KMS-11 (cell line): ENCODE results near the gene TAS2R60.

ENCODE experiments used
- H2AFZ ChIP-seq: fragments of 200-600 bp; sonication (generic); 2 replicates; pipeline ENCODE4 v1.6.1; 2016; ENCODE audit warnings: antibody characterized with exemption, mixed run types, low read depth
- H3K27ac ChIP-seq: fragments of 200-600 bp; sonication (generic); 2 replicates; pipeline ENCODE4 v1.6.1; 2016; ENCODE audit warnings: mild to moderate bottlenecking, mixed run types
- H3K27me3 ChIP-seq: fragments of 200-600 bp; sonication (generic); 2 replicates; pipeline ENCODE4 v1.6.1; 2017; ENCODE audit warnings: mild to moderate bottlenecking, low read depth, mixed run types, moderate library complexity; ENCODE audit not compliant: insufficient read depth
- H3K36me3 ChIP-seq: fragments of 200-600 bp; sonication (generic); 2 replicates; pipeline ENCODE4 v1.6.1; 2017; ENCODE audit warnings: mild to moderate bottlenecking, mixed run types; ENCODE audit not compliant: insufficient read depth
- H3K4me1 ChIP-seq: fragments of 200-600 bp; sonication (generic); 2 replicates; pipeline ENCODE4 v1.6.1; 2016; ENCODE audit warnings: mild to moderate bottlenecking, low read depth, mixed run types; ENCODE audit not compliant: poor library complexity, severe bottlenecking
- H3K4me2 ChIP-seq: fragments of 200-600 bp; sonication (generic); 2 replicates; pipeline ENCODE4 v1.7.0; 2016; ENCODE audit warnings: mild to moderate bottlenecking, mixed run types
- H3K4me3 ChIP-seq: fragments of 200-600 bp; sonication (generic); IDR thresholded peaks from 2 replicates; pipeline ENCODE4 v1.6.1; 2017; ENCODE audit warnings: low read depth, low read length, mixed read lengths; ENCODE audit not compliant: insufficient read depth
- H3K79me2 ChIP-seq: fragments of 200-600 bp; sonication (generic); 2 replicates; pipeline ENCODE4 v1.6.1; 2016; ENCODE audit warnings: low read depth, mixed run types; ENCODE audit not compliant: insufficient read depth
- H3K9ac ChIP-seq: fragments of 200-600 bp; sonication (generic); 2 replicates; pipeline ENCODE4 v1.6.1; 2016; ENCODE audit warnings: mild to moderate bottlenecking, mixed run types
- H4K20me1 ChIP-seq: fragments of 200-600 bp; sonication (generic); 2 replicates; pipeline ENCODE4 v1.6.1; 2016; ENCODE audit warnings: mild to moderate bottlenecking, mixed run types; ENCODE audit not compliant: insufficient read depth
- CTCF ChIP-seq: fragments of 200-600 bp; sonication (generic); conservative IDR thresholded peaks from 2 replicates; pipeline ENCODE4 v1.6.1; 2017; ENCODE audit warnings: low read depth, mild to moderate bottlenecking, antibody characterized with exemption, low read length, moderate library complexity, mixed read lengths

Gene TAS2R60, protein sequence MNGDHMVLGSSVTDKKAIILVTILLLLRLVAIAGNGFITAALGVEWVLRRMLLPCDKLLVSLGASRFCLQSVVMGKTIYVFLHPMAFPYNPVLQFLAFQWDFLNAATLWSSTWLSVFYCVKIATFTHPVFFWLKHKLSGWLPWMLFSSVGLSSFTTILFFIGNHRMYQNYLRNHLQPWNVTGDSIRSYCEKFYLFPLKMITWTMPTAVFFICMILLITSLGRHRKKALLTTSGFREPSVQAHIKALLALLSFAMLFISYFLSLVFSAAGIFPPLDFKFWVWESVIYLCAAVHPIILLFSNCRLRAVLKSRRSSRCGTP

DNA sequence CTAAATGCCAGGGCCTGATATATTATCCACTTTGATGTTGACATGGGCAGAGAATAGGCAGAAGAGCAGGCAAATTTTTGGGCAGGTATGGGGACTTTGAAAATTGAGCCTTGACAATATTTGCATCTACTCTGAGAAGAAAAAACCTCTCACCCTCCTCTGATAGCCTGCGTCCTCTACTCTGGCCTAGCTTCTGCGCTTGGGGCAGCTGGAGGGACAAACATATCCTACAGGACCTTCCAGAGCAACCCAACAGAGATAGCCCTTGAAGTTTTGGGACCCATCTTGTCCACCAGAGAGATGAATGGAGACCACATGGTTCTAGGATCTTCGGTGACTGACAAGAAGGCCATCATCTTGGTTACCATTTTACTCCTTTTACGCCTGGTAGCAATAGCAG is at the start of gene TAS2R60:
TAS2R60 (plus strand) TSS at position 301 of the 400 bp plus-strand sequence; CDS start at position 301, 0 bp downstream.
- no peaks in the 10 kb centered on the region for H3K4me1 ChIP-seq
- no peak within 1 kb of the TSS for H3K4me2 ChIP-seq
- H3K27ac ChIP-seq: no peak within 1 kb of the TSS
- no peaks in the 10 kb centered on the region for H3K79me2 ChIP-seq
- no peaks in the 10 kb centered on the region for H3K36me3 ChIP-seq
- no peak for TF ChIP-seq CTCF
- H3K9ac ChIP-seq: no peak within 1 kb of the TSS
- no peaks in the 10 kb centered on the region for H4K20me1 ChIP-seq
- no peaks in the 10 kb centered on the region for H3K27me3 ChIP-seq
- H2AFZ ChIP-seq: no peak within 1 kb of the TSS
- no peak within 1 kb of the TSS for H3K4me3 ChIP-seq

- Histone ChIP-seq H4K20me1 (no peaks in the 10 kb centered on the region), H3K36me3 (no peaks in the 10 kb centered on the region; the same call in 1 of the 2 replicates), H2AFZ (no peak overlapping the region)
Observed at GRCh38 chr7:143394068-143394467, 49.2 kb upstream of the TAS2R60 start.

DNA sequence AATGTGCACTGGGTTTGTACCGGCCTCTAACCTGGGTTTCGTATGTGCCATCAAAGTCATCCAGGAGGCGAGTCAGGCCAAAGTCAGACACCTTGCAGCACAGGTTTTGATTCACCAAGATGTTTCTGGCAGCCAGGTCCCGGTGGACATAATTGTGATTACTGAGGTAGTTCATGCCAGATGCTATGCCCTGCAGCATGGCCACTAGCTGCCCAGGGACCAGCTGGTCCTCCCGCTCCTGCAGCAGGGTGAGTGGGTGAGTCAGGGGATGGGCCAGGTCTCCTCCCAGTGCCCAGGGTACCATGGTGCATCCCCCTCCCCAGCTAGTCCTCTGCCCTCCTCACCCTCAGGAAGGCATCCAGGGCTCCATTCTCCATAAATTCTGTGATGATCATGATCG is 48.5 kb upstream of the TAS2R60 start:
- Histone ChIP-seq H3K4me1 (no peaks in the 10 kb centered on the region), H4K20me1 (no peaks in the 10 kb centered on the region), H3K9ac (no peak overlapping the region), H3K36me3 (no peaks in the 10 kb centered on the region), H3K79me2 (no peaks in the 10 kb centered on the region), H3K27ac (no peak overlapping the region), H3K4me2 (no peak overlapping the region), H3K4me3 (no peak overlapping the region), H3K27me3 (no peaks in the 10 kb centered on the region), H2AFZ (no peak overlapping the region)
- no peak for TF ChIP-seq CTCF

More at GRCh38 chr7:143394068-143394467, 49.2 kb upstream of the TAS2R60 start:
- Histone ChIP-seq H3K27ac (no peak overlapping the region), H3K4me3 (no peak overlapping the region), H3K9ac (no peak overlapping the region), H3K27me3 (no peaks in the 10 kb centered on the region), H3K4me1 (no peaks in the 10 kb centered on the region), H3K4me2 (no peak overlapping the region), H3K79me2 (no peaks in the 10 kb centered on the region)
- no peak for TF ChIP-seq CTCF

DNA sequence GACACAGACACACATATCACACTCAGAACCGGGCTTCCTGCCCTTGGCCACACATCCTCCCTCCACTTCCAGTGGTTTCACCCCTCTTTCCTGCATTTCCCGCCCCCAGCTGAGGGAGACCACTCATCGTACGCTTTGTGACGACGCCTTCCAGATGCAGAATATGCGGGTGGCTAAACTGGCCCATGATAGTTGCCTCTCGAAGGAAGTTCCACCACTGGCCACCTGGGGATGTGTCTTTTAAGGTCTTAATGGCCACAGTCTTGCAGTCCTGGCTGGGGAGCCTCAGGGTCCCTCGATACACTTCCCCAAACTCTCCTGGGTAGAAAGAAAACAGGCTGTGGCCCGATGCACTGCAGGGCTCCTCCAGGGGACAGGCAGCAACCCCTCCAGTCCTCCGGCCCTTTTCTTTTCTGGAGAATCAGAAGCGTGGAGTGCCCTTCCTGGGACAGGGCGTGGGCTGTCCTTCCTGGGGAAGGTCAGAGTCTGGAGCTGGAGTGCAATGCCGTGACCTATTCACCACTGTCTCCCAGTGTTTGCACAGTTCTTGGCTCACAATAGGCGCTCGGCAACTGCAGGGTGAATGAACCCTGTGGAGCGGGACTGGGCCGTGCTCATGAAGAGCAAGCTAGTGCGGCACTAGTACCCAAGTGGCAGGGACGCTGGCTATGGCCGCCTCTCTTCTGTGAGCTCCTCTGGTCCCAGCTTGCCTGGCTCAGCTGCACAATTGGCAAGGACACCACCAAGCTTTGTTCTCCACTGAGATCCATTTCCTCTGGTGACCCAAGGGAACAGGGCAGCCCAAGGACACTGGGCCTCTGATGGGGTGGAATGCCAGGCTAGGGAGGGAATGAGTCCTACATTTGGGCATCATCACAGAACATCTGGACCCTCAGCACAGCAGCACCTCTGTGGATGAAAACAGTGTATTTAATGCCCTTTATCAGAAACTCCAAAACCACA is 47.8 kb upstream of the TAS2R60 start:
- H3K27ac ChIP-seq: no peak overlapping the region
- no peak overlapping the region for H3K9ac ChIP-seq
- no peak overlapping the region for H3K4me2 ChIP-seq
- no peaks in the 10 kb centered on the region for H4K20me1 ChIP-seq
- no peak for TF ChIP-seq CTCF
- no peak overlapping the region for H3K4me3 ChIP-seq
- H3K79me2 ChIP-seq: no peaks in the 10 kb centered on the region
- H3K36me3 ChIP-seq: no peaks in the 10 kb centered on the region
- no peak overlapping the region for H2AFZ ChIP-seq
- no peaks in the 10 kb centered on the region for H3K4me1 ChIP-seq
- H3K27me3 ChIP-seq: no peaks in the 10 kb centered on the region
